Heart left ventricle (tissue), 16 donors: Measurements from ENCODE around the gene MRTFA. TPM values are rescaled to one million over a fixed set of nuclear protein-coding genes. Genes with fewer than 3 reads are reported as not detected.
A peak's percentile ranks its signal among the peaks of the same experiment; 100 is the strongest.

Experiments used
- ATAC-seq, 4 donors: fragments of 200-7000 bp; cut with Tn5 transposase; one replicate each; pipeline ENCODE4 v1.9.1; 2020 to 2022; ENCODE audit warnings: moderate library complexity in 4 of 4, mild to moderate bottlenecking in 3 of 4, moderate number of reproducible peaks in 1 of 4
- DNase-seq, 5 donors: peaks; one replicate each; pipeline ENCODE4 v3.0.0-alpha.2; 2020
- H3K27ac ChIP-seq, 12 donors: fragments of 200-600 bp; sonication (generic) in 4 of 12; one replicate each; pipeline versions ENCODE4 v1.5.0 to v1.8.0; 2016 to 2022; ENCODE audit warnings: mild to moderate bottlenecking in 2 of 12
- H3K27me3 ChIP-seq, 9 donors: fragments of 200-600 bp; sonication (generic) in 2 of 9; one replicate each; pipeline versions ENCODE4 v1.5.1 to v1.8.0; 2016 to 2022; ENCODE audit warnings: mild to moderate bottlenecking in 3 of 9
- H3K36me3 ChIP-seq, 9 donors: fragments of 200-600 bp; sonication (generic) in 2 of 9; one replicate each; pipeline versions ENCODE4 v1.5.0 to v1.8.0; 2018 to 2022; ENCODE audit warnings: mild to moderate bottlenecking in 2 of 9
- H3K4me1 ChIP-seq, 12 donors: fragments of 200-600 bp; sonication (generic) in 4 of 12; one replicate each; pipeline versions ENCODE4 v1.5.0 to v1.8.0; 2016 to 2022; ENCODE audit warnings: mild to moderate bottlenecking in 3 of 12
- H3K4me3 ChIP-seq, 12 donors: fragments of 200-600 bp; sonication (generic) in 4 of 12; one replicate each; pipeline versions ENCODE4 v1.5.0 to v1.8.0; 2017 to 2022; ENCODE audit warnings: mild to moderate bottlenecking in 9 of 12, moderate library complexity in 4 of 12
- H3K9me3 ChIP-seq, 12 donors: fragments of 200-600 bp; sonication (generic) in 4 of 12; one replicate each; pipeline versions ENCODE4 v1.5.0 to v1.8.0; 2016 to 2022; ENCODE audit warnings: mild to moderate bottlenecking in 1 of 12
- POLR2A ChIP-seq, 2 donors: fragments of 450-650 bp; IDR thresholded peaks; one replicate each; pipeline ENCODE4 v1.6.1; 2017; ENCODE audit warnings: antibody characterized with exemption in 2 of 2, mild to moderate bottlenecking in 2 of 2, moderate library complexity in 2 of 2
- WGBS, 4 donors: extraction: QIAGEN DNeasy Blood & Tissue Kit in 2 of 4; methylation state at CpG; one replicate each; pipeline versions ENCODE4 v1.1.5 to v1.1.7; 2013 to 2018; 5-methylcytosine and 5-hydroxymethylcytosine counted together
- intact Hi-C, 10 donors: fragments of 100-400 bp; cut with DNase I; formaldehyde crosslinking; loops; one replicate each; pipeline versions ENCODE4 v1.11.1 to v1.14.2; 2022
- polyA plus RNA-seq, 2 donors: library from polyadenylated mRNA; stranded (reverse); fragments of 200-250 nt; gene quantifications; one replicate each; pipeline ENCODE4 v1.2.3, GENCODE V29; 2013
- total RNA-seq, 9 donors: library from RNA; depleted of rRNA in 2 of 9; stranded (reverse); fragments of >200 nt in 2 of 9; fragmentation: NEBNext Ultra II Directional in 3 of 9; extraction: Animal tissue kit (Norgen Biotek cat#: 25700) in 3 of 9; gene quantifications; one replicate each; pipeline versions ENCODE4 v1.1.0 to v1.2.4, GENCODE V29; 2016 to 2023
- TF ChIP-seq, protein P1 (sequence below), 12 donors: fragments of 200-600 bp; sonication (generic) in 4 of 12; IDR thresholded peaks; one replicate each; pipeline versions ENCODE4 v1.5.0 to v1.8.0; 2018 to 2022; ENCODE audit warnings: antibody characterized with exemption in 12 of 12, mild to moderate bottlenecking in 5 of 12
- donor health status: ischemic (EF 13 %, LVEDD 7.1; RV severe dilation, severe dysfunction).
- donor health status: healthy with polysubstance abuse.
- donor health status: DM: no; HTN: yes; CAD: no.
- donor health status: DM: no; HTN: no; CAD: no.
- donor health status: ischemic (EF 25% LVEDD 6.9; RV normal size, moderate dysfunction).
- donor health status: ischemic (EF 25% LVEDD 5.7; RV mildly dilated, moderate dysfunction).
- donor health status: healthy.
- donor health status: DM: yes; HTN: yes; CAD: no.
- donor health status: ischemic (EF 35%, LVEDD 5.7; RV mildly dilated, moderate dysfunction).
- donor health status: nonischemic (EF 11% LVEDD 7.7; RV severe dilation, severe dysfunction).
- donor health status: DM: yes; HTN: yes; CAD: no.
- donor health status: PGD.
- donor health status: ischemic (EF 29% LVEDD 5.4; RV normal size, mild dysfunction).
- donor health status: nonischemic (EF 23%, LVEDD 6.1; RV moderate dilation, normal function).

Gene MRTFA
- total and polyA plus RNA-seq, 11 donors, result 14.0 to 52.6 (median 26.9) TPM

DNA sequence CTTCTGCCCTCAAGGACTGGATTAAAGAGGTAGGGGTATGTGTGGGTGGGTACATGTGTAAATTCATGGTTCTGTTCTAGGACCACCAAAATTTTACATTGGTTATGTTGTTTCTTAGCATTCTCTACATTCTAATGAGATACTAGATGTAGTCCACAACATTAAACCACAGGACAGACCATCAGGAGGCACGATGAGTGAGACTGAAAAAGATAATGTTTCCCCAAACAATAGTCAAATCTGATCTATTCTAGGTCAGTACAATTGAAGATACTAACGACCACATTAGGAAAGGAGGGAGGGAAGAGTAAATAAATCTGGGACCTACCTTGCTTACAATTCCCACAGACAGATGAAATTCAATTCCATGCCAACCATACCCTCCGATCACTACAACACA lies 42.2 kb downstream of the MRTFA start:
- H3K27ac ChIP-seq, result peak overlapping the region in 1 of 12 donors; percentile 37
- no peaks in the 10 kb centered on the region for H3K9me3 ChIP-seq
- no peak overlapping the region for H3K4me3 ChIP-seq
- no peak for TF ChIP-seq POLR2A (IDR thresholded peaks at IDR 0.05)
- TF ChIP-seq, protein P1, sequence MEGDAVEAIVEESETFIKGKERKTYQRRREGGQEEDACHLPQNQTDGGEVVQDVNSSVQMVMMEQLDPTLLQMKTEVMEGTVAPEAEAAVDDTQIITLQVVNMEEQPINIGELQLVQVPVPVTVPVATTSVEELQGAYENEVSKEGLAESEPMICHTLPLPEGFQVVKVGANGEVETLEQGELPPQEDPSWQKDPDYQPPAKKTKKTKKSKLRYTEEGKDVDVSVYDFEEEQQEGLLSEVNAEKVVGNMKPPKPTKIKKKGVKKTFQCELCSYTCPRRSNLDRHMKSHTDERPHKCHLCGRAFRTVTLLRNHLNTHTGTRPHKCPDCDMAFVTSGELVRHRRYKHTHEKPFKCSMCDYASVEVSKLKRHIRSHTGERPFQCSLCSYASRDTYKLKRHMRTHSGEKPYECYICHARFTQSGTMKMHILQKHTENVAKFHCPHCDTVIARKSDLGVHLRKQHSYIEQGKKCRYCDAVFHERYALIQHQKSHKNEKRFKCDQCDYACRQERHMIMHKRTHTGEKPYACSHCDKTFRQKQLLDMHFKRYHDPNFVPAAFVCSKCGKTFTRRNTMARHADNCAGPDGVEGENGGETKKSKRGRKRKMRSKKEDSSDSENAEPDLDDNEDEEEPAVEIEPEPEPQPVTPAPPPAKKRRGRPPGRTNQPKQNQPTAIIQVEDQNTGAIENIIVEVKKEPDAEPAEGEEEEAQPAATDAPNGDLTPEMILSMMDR (IDR thresholded peaks at IDR 0.05), result no peak
- no peaks in the 10 kb centered on the region for H3K27me3 ChIP-seq
- DNase-seq (no peak), ATAC-seq (no peak)
- peaks cover 0 to 5% (median 0%) of the 10 kb centered on the region in 9 donors for H3K36me3 ChIP-seq
- peaks cover 0 to 60% (median 30%) of the 10 kb centered on the region in 12 donors for H3K4me1 ChIP-seq
- intact Hi-C loops, result loop anchor here in 2 of 10 donors (5.0 kb wide), 2 partner anchors 33 to 43 kb away; partner anchors contain the start of gene MRTFA (in 1 of the 2)
- WGBS, 4 donors, result 68 to 75% (median 70%) methylated on average over 3 of the region's 3 CpGs

DNA sequence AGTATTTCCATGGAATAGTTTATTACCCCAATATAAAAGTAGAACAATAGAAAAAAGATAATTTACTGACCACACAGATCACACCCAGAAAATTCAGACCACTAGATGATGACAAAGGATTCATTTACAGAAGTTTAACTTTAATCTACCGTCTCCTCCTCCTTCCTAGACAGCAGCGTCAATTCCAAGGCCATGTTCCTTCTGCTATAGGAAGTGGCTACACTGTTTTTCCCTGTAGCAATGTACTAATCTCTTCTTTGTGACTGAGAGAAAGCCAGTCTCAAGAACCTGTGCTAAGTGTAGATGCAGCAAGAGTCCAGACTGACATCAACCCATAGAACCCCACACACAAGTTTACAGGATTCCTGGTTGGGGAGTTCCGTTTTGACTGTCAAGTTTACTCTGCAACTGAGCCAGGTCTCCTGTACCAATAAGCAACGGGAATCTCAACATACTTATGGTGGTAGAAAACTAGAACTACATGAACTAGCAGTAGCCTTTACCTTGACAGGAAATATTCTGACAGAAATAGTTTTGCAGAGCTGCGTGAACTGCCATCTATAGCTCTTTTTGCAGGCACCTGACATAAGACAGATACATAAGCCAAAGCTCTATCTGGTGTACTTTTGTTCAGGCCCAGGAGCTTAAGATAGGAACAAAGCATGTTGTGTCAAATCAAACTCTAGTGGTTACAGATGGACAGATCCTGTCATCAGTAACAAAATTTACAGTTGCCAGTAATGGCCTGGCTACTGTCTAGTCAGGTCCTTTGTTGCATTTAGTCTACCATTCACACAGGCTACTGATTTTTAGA lies 42.9 kb downstream of the MRTFA start:
- no peaks in the 10 kb centered on the region for H3K27me3 ChIP-seq
- H3K4me1 ChIP-seq, result peaks cover 0 to 60% (median 30%) of the 10 kb centered on the region in 12 donors
- no peak for DNase-seq
- peaks cover 0 to 5% (median 0%) of the 10 kb centered on the region in 9 donors for H3K36me3 ChIP-seq
- no peak overlapping the region for H3K4me3 ChIP-seq
- intact Hi-C loops, result loop anchor here in 2 of 10 donors (5.0 kb wide), 2 partner anchors 34 to 44 kb away; partner anchors contain the start of gene MRTFA (in 1 of the 2)
- 50 to 62% (median 57%) methylated on average over 5 of the region's 5 CpGs for WGBS, 4 donors
- H3K9me3 ChIP-seq, result no peaks in the 10 kb centered on the region
- H3K27ac ChIP-seq, result peak overlapping the region in 3 of 12 donors; percentile 29 to 37 (median 32)
- TF ChIP-seq POLR2A (IDR thresholded peaks at IDR 0.05), result no peak
- TF ChIP-seq, protein P1 (IDR thresholded peaks at IDR 0.05), result no peak
- peak; percentile 76 to 93 (median 80) for ATAC-seq

DNA sequence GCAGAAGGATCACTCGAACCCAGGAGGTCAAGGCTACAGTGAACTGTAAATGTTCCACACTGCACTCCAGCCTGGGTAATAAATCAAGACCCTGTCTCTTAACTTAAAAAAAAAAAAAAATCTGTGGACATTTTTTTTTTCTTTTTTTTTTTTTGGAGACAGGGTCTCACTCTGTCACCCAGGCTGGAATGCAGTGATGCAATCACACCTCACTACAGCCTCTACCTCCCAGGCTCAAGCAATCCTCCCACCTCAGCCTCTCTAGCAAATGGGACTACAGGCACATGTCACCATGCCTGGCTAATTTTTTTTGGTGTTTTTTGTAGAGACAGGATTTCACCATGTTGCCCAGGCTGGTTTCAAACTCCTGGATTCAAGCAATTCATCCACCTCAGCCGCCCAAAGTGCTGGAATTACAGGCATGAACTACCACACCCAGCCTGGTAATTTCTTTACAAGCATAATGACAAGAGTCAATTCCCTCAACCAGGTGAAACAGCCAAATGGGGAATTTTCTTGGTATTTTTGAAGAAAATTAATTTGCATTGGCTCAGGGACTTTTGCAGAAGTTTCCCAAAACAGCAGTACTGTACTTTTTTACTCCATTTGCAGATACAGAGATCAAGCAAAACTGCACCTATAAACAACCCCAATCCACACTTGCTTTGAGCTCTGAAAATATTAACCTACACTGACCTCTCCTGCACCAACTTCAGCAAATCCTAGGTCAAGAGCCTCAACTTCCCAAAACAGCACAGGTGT lies 44.0 kb downstream of the MRTFA start:
- no peak for TF ChIP-seq POLR2A (IDR thresholded peaks at IDR 0.05)
- TF ChIP-seq, protein P1 (IDR thresholded peaks at IDR 0.05), result no peak
- 94 to 96% (median 95%) methylated on average over 2 of the region's 2 CpGs for WGBS, 4 donors
- no peaks in the 10 kb centered on the region for H3K9me3 ChIP-seq
- H3K27ac ChIP-seq, result no peak overlapping the region
- intact Hi-C loops, result loop anchor here in 2 of 10 donors (5.0 kb wide), 2 partner anchors 35 to 45 kb away; partner anchors contain the start of gene MRTFA (in 1 of the 2)
- peaks cover 0 to 48% (median 23%) of the 10 kb centered on the region in 12 donors for H3K4me1 ChIP-seq
- H3K4me3 ChIP-seq, result no peak overlapping the region
- H3K36me3 ChIP-seq, result peaks cover 0 to 5% (median 0%) of the 10 kb centered on the region in 9 donors
- no peaks in the 10 kb centered on the region for H3K27me3 ChIP-seq
- no peak for DNase-seq
- no peak for ATAC-seq

DNA sequence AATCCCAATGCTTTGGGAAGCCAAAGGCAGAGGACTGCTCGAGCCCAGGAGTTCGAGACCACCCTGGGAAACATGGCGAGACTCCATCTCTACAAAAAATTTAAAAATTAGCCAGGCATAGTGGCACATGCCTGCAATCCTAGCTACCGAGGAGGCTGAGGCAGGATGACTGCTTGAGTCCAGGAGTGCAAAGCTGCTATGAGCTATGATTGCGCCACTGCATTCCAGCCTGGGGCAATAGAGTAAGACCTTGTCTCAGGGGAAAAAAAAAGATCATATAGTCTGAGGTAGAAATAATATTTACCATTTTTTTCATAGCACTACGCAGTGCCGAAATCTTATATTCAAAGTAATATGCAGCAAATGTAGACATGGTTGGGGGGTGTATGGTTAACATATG lies 47.8 kb downstream of the MRTFA start:
- H3K27me3 ChIP-seq, result no peaks in the 10 kb centered on the region
- H3K4me3 ChIP-seq, result no peak overlapping the region
- TF ChIP-seq, protein P1 (IDR thresholded peaks at IDR 0.05), result no peak
- TF ChIP-seq POLR2A (IDR thresholded peaks at IDR 0.05), result no peak
- no peak overlapping the region for H3K27ac ChIP-seq
- H3K4me1 ChIP-seq, result peaks cover 0 to 17% (median 7%) of the 10 kb centered on the region in 12 donors
- 94 to 97% (median 96%) methylated on average over 7 of the region's 7 CpGs for WGBS, 4 donors
- no peak for ATAC-seq
- H3K9me3 ChIP-seq, result no peaks in the 10 kb centered on the region
- intact Hi-C loops, result no loop called here
- peaks cover 0 to 9% (median 2%) of the 10 kb centered on the region in 9 donors for H3K36me3 ChIP-seq
- DNase-seq, result no peak
